ENCODE results near the gene KIF2C.

KIF2C gene

DNA sequence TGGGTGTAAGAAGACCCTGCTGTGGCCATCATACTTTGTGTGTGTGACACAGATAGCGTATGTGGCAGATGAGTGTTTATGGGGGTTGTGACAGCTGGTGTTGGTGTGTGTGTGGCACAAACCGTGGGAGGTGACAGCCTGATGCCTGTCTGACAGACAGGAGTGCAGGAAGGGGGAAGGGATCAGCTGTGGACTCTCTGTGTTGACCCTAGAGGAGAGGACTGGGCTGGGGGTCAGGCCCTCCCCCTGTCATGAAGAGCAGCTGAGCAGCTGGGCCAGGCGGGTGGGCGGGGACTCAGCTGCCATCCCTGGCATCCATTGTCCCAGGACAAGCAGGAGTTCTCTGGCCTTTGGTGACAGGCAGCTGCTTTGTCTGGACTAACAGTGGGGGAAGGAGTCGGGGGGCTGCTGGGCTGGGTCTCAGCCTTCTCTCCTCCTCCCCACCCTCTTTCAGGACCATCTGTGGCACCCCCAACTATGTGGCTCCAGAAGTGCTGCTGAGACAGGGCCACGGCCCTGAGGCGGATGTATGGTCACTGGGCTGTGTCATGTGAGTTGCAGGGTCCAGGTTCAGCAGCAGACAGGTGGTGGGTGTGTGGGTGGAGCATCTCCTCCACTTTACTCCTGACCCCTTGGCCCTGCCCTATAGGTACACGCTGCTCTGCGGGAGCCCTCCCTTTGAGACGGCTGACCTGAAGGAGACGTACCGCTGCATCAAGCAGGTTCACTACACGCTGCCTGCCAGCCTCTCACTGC lies 62.8 kb downstream of the KIF2C start:
- Histone ChIP-seq H2AFZ (ENCODE audit: low read length) (no peak overlapping the region), H3K36me3 (replicated peaks in 1 of 2; ENCODE audit: control insufficient read depth in 2 of 2, insufficient read depth in 2 of 2, low read length in 2 of 2) (peaks cover 22 to 41% of the 10 kb centered on the region in 2 donors), H4K91ac (ENCODE audit: low read depth, low read length, poor library complexity) (no peak overlapping the region), H2BK15ac (ENCODE audit: low read length) (peak overlapping the region; percentile 92), H2BK12ac (ENCODE audit: low read length) (peak overlapping the region; percentile 76), H3K4me3 (ENCODE audit: low read length in 2 of 2) (peak overlapping the region in 1 of 2 donors; percentile 30), H4K8ac (ENCODE audit: low read depth, low read length) (no peak overlapping the region), H3K4ac (ENCODE audit: low read length) (peak overlapping the region; percentile 8), H3K79me1 (ENCODE audit: low read depth, low read length) (peaks cover 6% of the 10 kb centered on the region), H3K18ac (ENCODE audit: low read length) (peak overlapping the region; percentile 95), H3K9ac (ENCODE audit: low read depth, low read length, poor library complexity) (peak overlapping the region; percentile 73), H3K4me2 (ENCODE audit: insufficient read depth, low read length, poor library complexity, severe bottlenecking) (peak overlapping the region; percentile 47), H3K9me3 (replicated peaks in 1 of 2; ENCODE audit: control insufficient read depth in 2 of 2, insufficient read depth in 1 of 2, low read depth in 1 of 2, low read length in 2 of 2) (no peaks in the 10 kb centered on the region), H2BK120ac (ENCODE audit: low read depth, low read length) (peak overlapping the region; percentile 83), H3K27ac (replicated peaks; ENCODE audit: low read length) (peak overlapping the region; percentile 81), H3K4me1 (ENCODE audit: control insufficient read depth in 2 of 2, insufficient read depth in 1 of 2, low read depth in 1 of 2, low read length in 2 of 2) (peaks cover 30 to 32% of the 10 kb centered on the region in 2 donors), H3K14ac (ENCODE audit: low read length) (peak overlapping the region; percentile 32), H3K23ac (ENCODE audit: low read depth, low read length, poor library complexity) (peak overlapping the region; percentile 46), H2AK5ac (ENCODE audit: low read depth, low read length) (peak overlapping the region; percentile 100), H3K27me3 (ENCODE audit: control insufficient read depth in 3 of 3, insufficient read depth in 3 of 3, low read depth in 1 of 3, low read length in 3 of 3) (no peaks in the 10 kb centered on the region), H2BK5ac (ENCODE audit: low read length) (peak overlapping the region; percentile 88)
- no CpG with 5 or more reads among the region's 13 CpGs for WGBS, 2 donors (ENCODE audit: extremely low coverage in 2 of 2, insufficient read length in 2 of 2, insufficient replicate concordance in 1 of 2)
- DNase-seq (ENCODE audit: low spot score) = peak; percentile 84

GRCh38 chr1:44803062-44803311 lies 63.4 kb downstream of the KIF2C start:
- Histone ChIP-seq H4K91ac (ENCODE audit: low read depth, low read length, poor library complexity) (no peak overlapping the region), H3K4me1 (ENCODE audit: control insufficient read depth in 2 of 2, insufficient read depth in 1 of 2, low read depth in 1 of 2, low read length in 2 of 2) (peaks cover 35 to 36% of the 10 kb centered on the region in 2 donors), H3K4me3 (ENCODE audit: low read length in 2 of 2) (no peak overlapping the region), H3K4me2 (ENCODE audit: insufficient read depth, low read length, poor library complexity, severe bottlenecking) (peak overlapping the region; percentile 47), H3K14ac (ENCODE audit: low read length) (peak overlapping the region; percentile 32), H2AK5ac (ENCODE audit: low read depth, low read length) (peak overlapping the region; percentile 100), H3K9me3 (replicated peaks in 1 of 2; ENCODE audit: control insufficient read depth in 2 of 2, insufficient read depth in 1 of 2, low read depth in 1 of 2, low read length in 2 of 2) (no peaks in the 10 kb centered on the region), H2BK120ac (ENCODE audit: low read depth, low read length) (peak overlapping the region; percentile 83), H3K18ac (ENCODE audit: low read length) (peak overlapping the region; percentile 95), H3K36me3 (replicated peaks in 1 of 2; ENCODE audit: control insufficient read depth in 2 of 2, insufficient read depth in 2 of 2, low read length in 2 of 2) (peaks cover 22 to 41% of the 10 kb centered on the region in 2 donors), H2BK15ac (ENCODE audit: low read length) (peak overlapping the region; percentile 92), H3K27ac (replicated peaks; ENCODE audit: low read length) (peak overlapping the region; percentile 81), H3K23ac (ENCODE audit: low read depth, low read length, poor library complexity) (peak overlapping the region; percentile 46), H2BK12ac (ENCODE audit: low read length) (peak overlapping the region; percentile 76), H3K4ac (ENCODE audit: low read length) (peak overlapping the region; percentile 8), H2BK5ac (ENCODE audit: low read length) (peak overlapping the region; percentile 88), H2AFZ (ENCODE audit: low read length) (no peak overlapping the region), H3K9ac (ENCODE audit: low read depth, low read length, poor library complexity) (peak overlapping the region; percentile 32), H3K79me1 (ENCODE audit: low read depth, low read length) (peaks cover 6% of the 10 kb centered on the region), H4K8ac (ENCODE audit: low read depth, low read length) (no peak overlapping the region), H3K27me3 (ENCODE audit: control insufficient read depth in 3 of 3, insufficient read depth in 3 of 3, low read depth in 1 of 3, low read length in 3 of 3) (no peaks in the 10 kb centered on the region)
- DNase-seq (ENCODE audit: low spot score) = no peak
- WGBS, 2 donors (ENCODE audit: extremely low coverage in 2 of 2, insufficient read length in 2 of 2, insufficient replicate concordance in 1 of 2) = no CpG with 5 or more reads among the region's 9 CpGs

DNA sequence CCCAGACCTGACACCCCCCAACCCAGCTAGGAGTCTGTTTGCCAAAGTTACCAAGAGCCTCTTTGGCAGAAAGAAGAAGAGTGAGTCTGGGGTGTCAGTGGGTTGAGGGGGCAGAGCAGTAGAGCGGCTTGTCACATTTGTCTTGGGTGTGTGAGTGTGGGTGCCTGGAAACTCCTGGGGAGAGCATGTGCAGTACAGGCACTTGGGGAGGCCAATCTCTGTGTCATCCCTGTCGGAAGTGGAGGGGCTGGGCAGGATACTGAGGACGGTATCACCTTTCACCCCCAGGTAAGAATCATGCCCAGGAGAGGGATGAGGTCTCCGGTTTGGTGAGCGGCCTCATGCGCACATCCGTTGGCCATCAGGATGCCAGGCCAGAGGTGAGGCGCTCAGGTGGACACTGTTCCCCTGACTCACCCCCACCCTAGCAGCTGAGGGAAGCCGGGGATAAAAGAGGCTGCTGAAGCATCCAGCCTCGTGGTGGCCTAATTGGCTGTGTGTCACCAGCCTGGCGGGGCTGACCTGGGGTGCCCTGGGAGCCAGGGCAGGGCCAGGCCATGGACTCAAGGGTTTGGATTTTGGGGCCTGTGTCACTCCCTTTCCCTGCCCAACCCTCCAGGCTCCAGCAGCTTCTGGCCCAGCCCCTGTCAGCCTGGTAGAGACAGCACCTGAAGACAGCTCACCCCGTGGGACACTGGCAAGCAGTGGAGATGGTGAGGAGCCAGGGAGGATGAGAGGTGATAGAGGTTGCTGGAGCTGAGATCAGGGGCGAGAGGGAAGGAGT lies 63.9 kb downstream of the KIF2C start:
- peak overlapping the region; percentile 88 for H2BK5ac ChIP-seq (ENCODE audit: low read length)
- peaks cover 6% of the 10 kb centered on the region for H3K79me1 ChIP-seq (ENCODE audit: low read depth, low read length)
- H2BK12ac ChIP-seq (ENCODE audit: low read length) = peak overlapping the region; percentile 96
- H3K27ac ChIP-seq (replicated peaks; ENCODE audit: low read length) = peak overlapping the region; percentile 81
- peak overlapping the region; percentile 83 for H2BK120ac ChIP-seq (ENCODE audit: low read depth, low read length)
- H3K27me3 ChIP-seq (ENCODE audit: control insufficient read depth in 3 of 3, insufficient read depth in 3 of 3, low read depth in 1 of 3, low read length in 3 of 3) = no peaks in the 10 kb centered on the region
- no peak for DNase-seq (ENCODE audit: low spot score)
- H3K4me3 ChIP-seq (ENCODE audit: low read length in 2 of 2) = no peak overlapping the region
- no peak overlapping the region for H2AFZ ChIP-seq (ENCODE audit: low read length)
- H3K9ac ChIP-seq (ENCODE audit: low read depth, low read length, poor library complexity) = peak overlapping the region; percentile 32
- peaks cover 38 to 39% of the 10 kb centered on the region in 2 donors for H3K4me1 ChIP-seq (ENCODE audit: control insufficient read depth in 2 of 2, insufficient read depth in 1 of 2, low read depth in 1 of 2, low read length in 2 of 2)
- peak overlapping the region; percentile 92 for H2BK15ac ChIP-seq (ENCODE audit: low read length)
- no peaks in the 10 kb centered on the region for H3K9me3 ChIP-seq (replicated peaks in 1 of 2; ENCODE audit: control insufficient read depth in 2 of 2, insufficient read depth in 1 of 2, low read depth in 1 of 2, low read length in 2 of 2)
- H3K18ac ChIP-seq (ENCODE audit: low read length) = peak overlapping the region; percentile 95
- H3K36me3 ChIP-seq (replicated peaks in 1 of 2; ENCODE audit: control insufficient read depth in 2 of 2, insufficient read depth in 2 of 2, low read length in 2 of 2) = peaks cover 22 to 41% of the 10 kb centered on the region in 2 donors
- peak overlapping the region; percentile 100 for H2AK5ac ChIP-seq (ENCODE audit: low read depth, low read length)
- H3K14ac ChIP-seq (ENCODE audit: low read length) = peak overlapping the region; percentile 32
- H3K23ac ChIP-seq (ENCODE audit: low read depth, low read length, poor library complexity) = peak overlapping the region; percentile 44
- peak overlapping the region; percentile 14 for H3K4ac ChIP-seq (ENCODE audit: low read length)
- no peak overlapping the region for H3K4me2 ChIP-seq (ENCODE audit: insufficient read depth, low read length, poor library complexity, severe bottlenecking)
- WGBS, 2 donors (ENCODE audit: extremely low coverage in 2 of 2, insufficient read length in 2 of 2, insufficient replicate concordance in 1 of 2) = no CpG with 5 or more reads among the region's 13 CpGs
- H4K91ac ChIP-seq (ENCODE audit: low read depth, low read length, poor library complexity) = no peak overlapping the region
- H4K8ac ChIP-seq (ENCODE audit: low read depth, low read length) = no peak overlapping the region

Data from neuronal stem cell (in vitro differentiated cells).